Spleen (tissue), 11 donors: ENCODE data around the gene ZDHHC18. TPM values are rescaled to one million over a fixed set of nuclear protein-coding genes. Genes with fewer than 3 reads are reported as not detected.

Experiments used
- DNase-seq: peaks from one replicate; pipeline ENCODE4 v3.0.0-alpha.2; 2020
- H3K27ac ChIP-seq, 8 donors: fragments of 200-600 bp; sonication (generic) in 7 of 8; 1 replicate in 4 of 8; 2 replicates in 4 of 8; pipeline versions ENCODE4 v1.5.0 to v1.8.0; 2016 to 2021; ENCODE audit warnings: inconsistent platforms in 4 of 8, mild to moderate bottlenecking in 4 of 8, moderate library complexity in 1 of 8
- H3K27me3 ChIP-seq, 7 donors: fragments of 200-600 bp; sonication (generic) in 6 of 7; replicated peaks in 1 of 7; 1 replicate in 4 of 7; 2 replicates in 3 of 7; pipeline versions ENCODE4 v1.5.0 to v1.8.0; 2016 to 2021; ENCODE audit warnings: inconsistent platforms in 3 of 7, mild to moderate bottlenecking in 1 of 7
- H3K36me3 ChIP-seq, 6 donors: fragments of 200-600 bp; sonication (generic) in 5 of 6; 1 replicate in 4 of 6; 2 replicates in 2 of 6; pipeline versions ENCODE4 v1.5.0 to v1.8.0; 2016 to 2021; ENCODE audit warnings: inconsistent platforms in 2 of 6
- H3K4me1 ChIP-seq, 6 donors: fragments of 200-600 bp; sonication (generic) in 5 of 6; 1 replicate in 3 of 6; 2 replicates in 3 of 6; pipeline versions ENCODE4 v1.5.0 to v1.8.0; 2016 to 2021; ENCODE audit warnings: inconsistent platforms in 3 of 6
- H3K4me3 ChIP-seq, 8 donors: fragments of 200-600 bp; sonication (generic) in 7 of 8; 1 replicate in 4 of 8; 2 replicates in 4 of 8; pipeline versions ENCODE4 v1.5.0 to v1.8.0; 2016 to 2021; ENCODE audit warnings: inconsistent platforms in 4 of 8, mild to moderate bottlenecking in 4 of 8, moderate library complexity in 2 of 8
- H3K9me3 ChIP-seq, 8 donors: fragments of 200-600 bp; sonication (generic) in 7 of 8; 1 replicate in 4 of 8; 2 replicates in 4 of 8; pipeline versions ENCODE4 v1.5.0 to v1.8.0; 2016 to 2021; ENCODE audit warnings: inconsistent platforms in 4 of 8
- POLR2A ChIP-seq, 3 donors: fragments of 450-650 bp; IDR thresholded peaks; one replicate each; pipeline ENCODE4 v1.5.1; 2017; ENCODE audit warnings: antibody characterized with exemption in 3 of 3, mild to moderate bottlenecking in 1 of 3
- POLR2AphosphoS5 ChIP-seq, 3 donors: sonication (generic); formaldehyde crosslinking; IDR thresholded peaks; one replicate each; pipeline ENCODE4 v1.5.1; 2017; ENCODE audit warnings: antibody characterized with exemption in 3 of 3
- WGBS, 5 donors: extraction: QIAGEN DNeasy Blood & Tissue Kit in 3 of 5; methylation state at CpG; one replicate each; pipeline versions ENCODE4 v1.1.5 to v1.1.7; 2013 to 2018; 5-methylcytosine and 5-hydroxymethylcytosine counted together
- intact Hi-C: fragments of 100-400 bp; cut with DNase I; formaldehyde crosslinking; loops from one replicate; pipeline ENCODE4 v1.15.0; 2023; ENCODE audit warnings: low total_unique reads
- polyA plus RNA-seq, 3 donors: library from polyadenylated mRNA; stranded (reverse); fragments of 200-250 nt; gene quantifications; one replicate each; pipeline ENCODE4 v1.2.1, GENCODE V29; 2013
- total RNA-seq, 7 donors: library from RNA; depleted of rRNA in 3 of 7; stranded (reverse); fragments of >200 nt in 3 of 7; fragmentation: NEBNext Ultra II Directional in 4 of 7; extraction: Animal tissue kit (Norgen Biotek cat#: 25700) in 4 of 7; gene quantifications; one replicate each; pipeline versions ENCODE4 v1.1.0 to v1.2.1, GENCODE V29; 2016 to 2021
- TF ChIP-seq, protein P1 (sequence below), 11 experiments: fragments of 200-600 bp in 7 of 11; fragments of 450-650 bp in 4 of 11; sonication (generic) in 4 of 11; IDR thresholded peaks in 8 of 11; conservative IDR thresholded peaks in 3 of 11; 1 replicate in 7 of 11; 2 replicates in 4 of 11; pipeline versions ENCODE4 v1.4.0 to v1.8.0; 2016 to 2021; ENCODE audit warnings: antibody characterized with exemption in 11 of 11, inconsistent platforms in 4 of 11, mild to moderate bottlenecking in 1 of 11
- donor health status: healthy with polysubstance abuse.
- donor health status: DM: no; HTN: no; CAD: no; lungs with moderate emphysema.
- donor health status: DM: no; HTN: no; CAD: no.
- donor health status: Bipolar disorder and iron deficiency.
- donor health status: healthy.
- donor health status: DM: no; HTN: no; CAD: no.
- donor health status: DM: yes; HTN: yes; CAD: no.

The ZDHHC18 gene
- total and polyA plus RNA-seq, 10 donors: 6.2 to 80.4 (median 50.3) TPM

DNA sequence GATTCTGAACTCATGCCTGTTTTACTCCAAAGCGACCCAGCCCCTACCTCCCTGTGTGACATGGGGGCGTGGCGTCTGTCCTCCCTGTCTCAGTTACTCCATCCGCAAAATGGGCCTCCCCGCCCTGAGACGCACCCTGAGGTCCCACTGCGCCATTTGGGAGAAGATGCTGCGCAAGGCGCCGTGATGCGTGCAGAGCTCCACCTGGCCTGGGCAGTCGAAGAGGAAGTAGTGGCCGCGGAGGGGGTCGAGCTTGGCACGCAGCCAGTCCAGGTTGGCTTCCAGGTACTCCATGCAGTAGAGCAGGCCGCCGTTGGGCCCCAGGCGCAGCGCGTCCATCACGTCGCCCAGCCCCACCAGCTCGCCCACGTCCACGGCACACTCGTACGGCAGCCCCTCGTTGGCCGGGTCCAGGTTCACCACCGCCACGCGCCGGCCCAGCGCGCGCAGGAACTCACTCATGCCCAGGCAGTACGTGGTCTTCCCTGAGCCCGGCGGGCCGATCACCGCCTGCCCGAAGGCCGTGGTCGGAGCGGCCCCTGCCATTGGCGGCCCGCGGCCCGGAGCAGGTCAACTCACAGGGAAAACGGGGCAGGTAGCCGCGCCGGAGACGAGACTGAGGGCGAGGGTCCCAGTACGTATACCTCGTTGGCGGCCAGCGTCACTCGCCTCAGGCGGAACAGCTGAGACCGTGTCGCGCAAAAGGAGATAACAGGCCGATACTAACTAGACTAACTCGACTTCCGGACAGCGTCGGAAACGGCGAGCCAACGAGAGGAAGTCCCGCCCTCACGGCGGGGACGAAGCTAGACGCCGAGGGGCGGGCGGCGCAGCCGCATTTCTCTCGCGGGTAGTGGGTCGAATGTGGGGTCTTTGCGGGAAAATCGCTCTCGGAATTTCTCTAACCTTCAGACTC is 63.3 kb downstream of the ZDHHC18 start, which contains the start of gene GPN2:
Gene GPN2, minus strand, starts transcription at position 733 of the 916 bp plus-strand sequence. Its CDS starts 187 bp downstream, at position 546.
- DNase-seq: peak; percentile 95
- TF ChIP-seq, protein P1, sequence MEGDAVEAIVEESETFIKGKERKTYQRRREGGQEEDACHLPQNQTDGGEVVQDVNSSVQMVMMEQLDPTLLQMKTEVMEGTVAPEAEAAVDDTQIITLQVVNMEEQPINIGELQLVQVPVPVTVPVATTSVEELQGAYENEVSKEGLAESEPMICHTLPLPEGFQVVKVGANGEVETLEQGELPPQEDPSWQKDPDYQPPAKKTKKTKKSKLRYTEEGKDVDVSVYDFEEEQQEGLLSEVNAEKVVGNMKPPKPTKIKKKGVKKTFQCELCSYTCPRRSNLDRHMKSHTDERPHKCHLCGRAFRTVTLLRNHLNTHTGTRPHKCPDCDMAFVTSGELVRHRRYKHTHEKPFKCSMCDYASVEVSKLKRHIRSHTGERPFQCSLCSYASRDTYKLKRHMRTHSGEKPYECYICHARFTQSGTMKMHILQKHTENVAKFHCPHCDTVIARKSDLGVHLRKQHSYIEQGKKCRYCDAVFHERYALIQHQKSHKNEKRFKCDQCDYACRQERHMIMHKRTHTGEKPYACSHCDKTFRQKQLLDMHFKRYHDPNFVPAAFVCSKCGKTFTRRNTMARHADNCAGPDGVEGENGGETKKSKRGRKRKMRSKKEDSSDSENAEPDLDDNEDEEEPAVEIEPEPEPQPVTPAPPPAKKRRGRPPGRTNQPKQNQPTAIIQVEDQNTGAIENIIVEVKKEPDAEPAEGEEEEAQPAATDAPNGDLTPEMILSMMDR (IDR thresholded peaks at IDR 0.05 in 8 of 11, conservative IDR thresholded peaks at IDR 0.05 in 3 of 11): no peak
- TF ChIP-seq POLR2A (IDR thresholded peaks at IDR 0.05) (peak in 1 of 3 donors; percentile 54), POLR2AphosphoS5 (IDR thresholded peaks at IDR 0.05) (peak; percentile 95 to 97 (median 97))
- peak within 1 kb of the TSS; percentile 85 to 98 (median 94) for H3K27ac ChIP-seq
- no peaks in the 10 kb centered on the region for H3K9me3 ChIP-seq
- H3K27me3 ChIP-seq: no peaks in the 10 kb centered on the region
- peaks cover 12 to 48% (median 32%) of the 10 kb centered on the region in 6 donors for H3K4me1 ChIP-seq
- intact Hi-C loops: no loop called here
- H3K4me3 ChIP-seq: peak within 1 kb of the TSS; percentile 61 to 98 (median 88)
- 1% methylated on average over 49 to 89 of the region's 89 CpGs for WGBS, 5 donors
- H3K36me3 ChIP-seq: peaks cover 3 to 85% (median 68%) of the 10 kb centered on the region in 6 donors

DNA sequence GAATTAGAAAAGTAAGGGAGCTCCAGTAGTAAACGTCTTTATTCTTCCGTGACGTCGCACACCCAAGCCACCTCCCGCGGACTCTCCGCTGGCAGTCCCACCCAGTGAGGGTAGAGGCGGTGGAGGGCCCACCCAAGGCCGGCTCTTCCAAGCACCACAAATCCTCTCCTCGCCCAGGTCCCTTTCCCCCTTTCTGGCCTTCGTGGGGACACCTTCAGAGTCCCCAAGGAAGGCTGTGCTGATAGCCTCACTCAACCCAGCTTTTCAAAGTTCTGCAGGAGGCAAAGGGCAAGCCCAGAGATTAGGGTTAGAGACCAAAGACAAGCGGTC is 63.9 kb downstream of the ZDHHC18 start:
- TF ChIP-seq, protein P1 (IDR thresholded peaks at IDR 0.05 in 8 of 11, conservative IDR thresholded peaks at IDR 0.05 in 3 of 11): no peak
- TF ChIP-seq POLR2AphosphoS5 (IDR thresholded peaks at IDR 0.05) (no peak), POLR2A (IDR thresholded peaks at IDR 0.05) (no peak)
- Histone ChIP-seq H3K36me3 (peaks cover 0 to 85% (median 67%) of the 10 kb centered on the region in 6 donors), H3K4me3 (peak overlapping the region; percentile 61 to 98 (median 88)), H3K4me1 (peaks cover 12 to 48% (median 32%) of the 10 kb centered on the region in 6 donors), H3K27me3 (no peaks in the 10 kb centered on the region), H3K27ac (peak overlapping the region; percentile 85 to 98 (median 94)), H3K9me3 (no peaks in the 10 kb centered on the region)
- DNase-seq: no peak
- whole genome bisulfite sequencing, 5 donors: 4 to 12% (median 4%) methylated on average over 12 of the region's 12 CpGs
- intact Hi-C loops: no loop called here

DNA sequence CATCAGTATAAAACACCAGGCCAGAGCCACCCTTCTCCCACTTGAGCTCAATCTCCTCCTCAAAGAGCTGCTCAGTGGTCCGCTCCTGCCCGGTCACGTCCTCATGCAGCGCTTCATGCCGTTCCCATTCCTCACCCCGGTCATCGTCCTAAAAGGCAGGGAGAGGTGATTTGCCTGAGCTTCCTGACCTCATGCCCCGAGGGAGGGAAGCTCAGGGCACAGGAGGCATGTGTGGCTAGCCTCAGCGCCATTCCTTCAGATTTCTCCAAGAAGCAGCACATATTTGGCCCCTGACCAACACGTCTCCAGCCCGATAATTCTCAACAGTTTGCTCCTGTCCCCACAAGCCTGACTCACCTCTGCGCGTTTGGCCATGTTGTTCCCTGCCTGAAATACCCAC is 67.8 kb downstream of the ZDHHC18 start:
- Histone ChIP-seq H3K36me3 (peaks cover 0 to 81% (median 57%) of the 10 kb centered on the region in 6 donors), H3K27me3 (no peaks in the 10 kb centered on the region), H3K9me3 (no peaks in the 10 kb centered on the region), H3K27ac (no peak overlapping the region), H3K4me1 (peaks cover 14 to 58% (median 31%) of the 10 kb centered on the region in 6 donors), H3K4me3 (no peak overlapping the region)
- 90 to 98% (median 95%) methylated on average over 13 of the region's 13 CpGs for WGBS, 5 donors
- no peak for DNase-seq
- TF ChIP-seq POLR2AphosphoS5 (IDR thresholded peaks at IDR 0.05) (no peak), POLR2A (IDR thresholded peaks at IDR 0.05) (no peak)
- TF ChIP-seq, protein P1 (IDR thresholded peaks at IDR 0.05 in 8 of 11, conservative IDR thresholded peaks at IDR 0.05 in 3 of 11): no peak
- intact Hi-C loops: no loop called here

DNA sequence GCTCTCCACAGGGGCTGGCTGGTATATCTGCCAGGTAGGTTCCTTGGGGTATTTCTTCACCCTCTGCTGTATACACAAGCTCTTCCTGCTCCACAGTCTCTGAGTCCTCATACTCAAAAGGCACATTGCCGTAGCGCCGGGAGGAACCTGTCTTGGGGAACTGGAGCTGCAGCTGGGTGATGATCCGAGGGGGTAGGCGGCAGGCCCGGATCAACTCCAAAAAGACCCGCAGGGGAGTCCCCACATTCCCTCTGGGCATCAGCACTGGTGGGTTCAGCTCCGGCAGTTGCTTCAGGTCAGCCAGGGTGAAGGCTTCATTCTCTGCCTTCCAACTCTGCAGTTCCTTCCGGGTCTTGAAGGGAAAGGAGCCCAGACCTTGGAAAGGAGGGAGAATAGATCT is 70.9 kb downstream of the ZDHHC18 start:
- no peaks in the 10 kb centered on the region for H3K27me3 ChIP-seq
- peaks cover 14 to 64% (median 33%) of the 10 kb centered on the region in 6 donors for H3K4me1 ChIP-seq
- no peak for DNase-seq
- no peaks in the 10 kb centered on the region for H3K9me3 ChIP-seq
- peaks cover 0 to 64% (median 53%) of the 10 kb centered on the region in 6 donors for H3K36me3 ChIP-seq
- H3K27ac ChIP-seq: no peak overlapping the region
- TF ChIP-seq POLR2A (IDR thresholded peaks at IDR 0.05) (no peak), POLR2AphosphoS5 (IDR thresholded peaks at IDR 0.05) (no peak)
- TF ChIP-seq, protein P1 (IDR thresholded peaks at IDR 0.05 in 8 of 11, conservative IDR thresholded peaks at IDR 0.05 in 3 of 11): no peak
- H3K4me3 ChIP-seq: no peak overlapping the region
- WGBS, 5 donors: 90 to 97% (median 94%) methylated on average over 9 of the region's 9 CpGs
- intact Hi-C loops: no loop called here
